ENCODE results near the gene GALNT11. TPM values are rescaled to one million over a fixed set of nuclear protein-coding genes. Genes with fewer than 3 reads are reported as not detected.

The GALNT11 gene
- total and polyA plus RNA-seq, 4 donors, result 12.0 to 21.8 (median 13.8) TPM

DNA sequence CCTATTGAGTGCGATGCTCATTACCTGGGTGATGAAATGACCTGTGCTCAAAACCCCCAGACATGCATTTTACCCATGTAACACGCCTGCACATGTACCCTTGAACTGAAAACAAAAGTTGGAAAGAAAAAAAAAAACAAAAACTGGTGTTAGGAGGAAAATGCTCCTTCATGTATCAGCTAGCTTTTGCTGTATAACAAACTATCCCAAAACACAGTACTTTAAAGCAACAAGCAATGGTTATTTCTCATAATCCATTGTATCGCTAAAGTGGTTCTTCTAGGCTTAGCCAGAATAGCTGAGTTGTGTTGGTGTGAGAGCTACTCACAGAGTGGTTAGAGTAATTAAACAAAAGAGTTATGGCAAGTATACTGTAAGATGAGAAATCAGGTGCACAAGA, 12.2 kb upstream of the GALNT11 start:
- no peak for DNase-seq (ENCODE audit: low spot score)
- Histone ChIP-seq H3K9me3 (ENCODE audit: control insufficient read depth in 4 of 4, low read length in 3 of 4) (no peaks in the 10 kb centered on the region), H3K27ac (ENCODE audit: low read depth in 1 of 2, low read length in 2 of 2) (no peak overlapping the region), H3K36me3 (ENCODE audit: control insufficient read depth in 4 of 4, insufficient read depth in 3 of 4, low read depth in 1 of 4, low read length in 3 of 4) (no peaks in the 10 kb centered on the region), H3K27me3 (ENCODE audit: control insufficient read depth in 4 of 4, insufficient read depth in 4 of 4, low read length in 3 of 4) (no peaks in the 10 kb centered on the region), H3K4me1 (ENCODE audit: control insufficient read depth in 4 of 4, insufficient read depth in 4 of 4, low read length in 3 of 4) (no peaks in the 10 kb centered on the region), H3K4me3 (ENCODE audit: low read depth in 1 of 3, low read length in 3 of 3) (no peak overlapping the region), H3K9ac (ENCODE audit: low read depth in 1 of 2, low read length in 2 of 2) (no peak overlapping the region)
- TF ChIP-seq NR2F2 (IDR thresholded peaks at IDR 0.05) (no peak), TAF1 (conservative IDR thresholded peaks at IDR 0.05) (no peak), ATF3 (IDR thresholded peaks at IDR 0.05) (no peak), ZBTB33 (IDR thresholded peaks at IDR 0.05) (no peak), RXRA (IDR thresholded peaks at IDR 0.05) (no peak)
- 98% methylated on average over 3 of the region's 3 CpGs for WGBS

GRCh38 chr7:152013974-152014373, 11.5 kb upstream of the GALNT11 start:
- no peak for DNase-seq (ENCODE audit: low spot score)
- H3K27ac ChIP-seq (ENCODE audit: low read depth in 1 of 2, low read length in 2 of 2), result no peak overlapping the region
- no peaks in the 10 kb centered on the region for H3K27me3 ChIP-seq (ENCODE audit: control insufficient read depth in 4 of 4, insufficient read depth in 4 of 4, low read length in 3 of 4)
- no peak overlapping the region for H3K4me3 ChIP-seq (ENCODE audit: low read depth in 1 of 3, low read length in 3 of 3)
- H3K4me1 ChIP-seq (ENCODE audit: control insufficient read depth in 4 of 4, insufficient read depth in 4 of 4, low read length in 3 of 4), result no peaks in the 10 kb centered on the region
- H3K9me3 ChIP-seq (ENCODE audit: control insufficient read depth in 4 of 4, low read length in 3 of 4), result no peaks in the 10 kb centered on the region
- no peak overlapping the region for H3K9ac ChIP-seq (ENCODE audit: low read depth in 1 of 2, low read length in 2 of 2)
- TF ChIP-seq TAF1 (conservative IDR thresholded peaks at IDR 0.05) (no peak), HNF4A (conservative IDR thresholded peaks at IDR 0.05) (peak in 1 of 2 donors; percentile 48)
- 96% methylated on average over 4 of the region's 4 CpGs for WGBS
- H3K36me3 ChIP-seq (ENCODE audit: control insufficient read depth in 4 of 4, insufficient read depth in 3 of 4, low read depth in 1 of 4, low read length in 3 of 4), result no peaks in the 10 kb centered on the region

DNA sequence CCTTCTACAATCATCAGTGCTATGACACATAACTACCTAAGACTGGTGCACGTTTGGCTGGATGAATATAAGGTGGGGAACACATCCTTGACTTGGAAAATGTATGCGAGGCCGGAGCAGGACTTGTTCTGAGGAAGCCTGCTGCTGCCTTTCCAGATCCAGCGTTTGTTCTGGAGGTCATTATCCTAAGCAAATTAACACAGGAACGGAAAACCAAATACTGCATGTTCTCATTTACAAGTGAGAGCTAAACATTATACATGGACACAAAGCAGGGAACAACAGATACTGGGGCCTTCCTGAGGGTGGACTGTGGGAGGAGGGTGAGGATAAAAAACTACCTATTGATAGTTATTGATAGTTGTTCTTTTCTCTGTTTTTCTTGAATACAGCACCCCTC, 10.8 kb upstream of the GALNT11 start:
- H3K27ac ChIP-seq (ENCODE audit: low read depth in 1 of 2, low read length in 2 of 2), result no peak overlapping the region
- no peak for DNase-seq (ENCODE audit: low spot score)

More for the DNA sequence above, 10.8 kb upstream of the GALNT11 start:
- no peaks in the 10 kb centered on the region for H3K27me3 ChIP-seq (ENCODE audit: control insufficient read depth in 4 of 4, insufficient read depth in 4 of 4, low read length in 3 of 4)
- no peak overlapping the region for H3K4me3 ChIP-seq (ENCODE audit: low read depth in 1 of 3, low read length in 3 of 3)
- no peaks in the 10 kb centered on the region for H3K36me3 ChIP-seq (ENCODE audit: control insufficient read depth in 4 of 4, insufficient read depth in 3 of 4, low read depth in 1 of 4, low read length in 3 of 4)
- TF ChIP-seq JUND (IDR thresholded peaks at IDR 0.05) (no peak), HNF4A (conservative IDR thresholded peaks at IDR 0.05) (no peak), NR2F2 (IDR thresholded peaks at IDR 0.05) (no peak), GABPA (IDR thresholded peaks at IDR 0.05 in 1 of 2, conservative IDR thresholded peaks at IDR 0.05 in 1 of 2) (no peak), FOXA1 (IDR thresholded peaks at IDR 0.05) (no peak), REST (IDR thresholded peaks at IDR 0.05) (no peak), RXRA (IDR thresholded peaks at IDR 0.05) (peak; percentile 29 to 56), SP1 (IDR thresholded peaks at IDR 0.05) (peak; percentile 45), ATF3 (IDR thresholded peaks at IDR 0.05) (no peak), EGR1 (IDR thresholded peaks at IDR 0.05; ENCODE audit: low read depth in 2 of 2) (no peak), MAX (IDR thresholded peaks at IDR 0.05) (no peak), YY1 (IDR thresholded peaks at IDR 0.05) (no peak), RAD21 (IDR thresholded peaks at IDR 0.05) (peak in 1 of 2 donors; percentile 21), TAF1 (conservative IDR thresholded peaks at IDR 0.05) (no peak)
- TF ChIP-seq, protein P1, sequence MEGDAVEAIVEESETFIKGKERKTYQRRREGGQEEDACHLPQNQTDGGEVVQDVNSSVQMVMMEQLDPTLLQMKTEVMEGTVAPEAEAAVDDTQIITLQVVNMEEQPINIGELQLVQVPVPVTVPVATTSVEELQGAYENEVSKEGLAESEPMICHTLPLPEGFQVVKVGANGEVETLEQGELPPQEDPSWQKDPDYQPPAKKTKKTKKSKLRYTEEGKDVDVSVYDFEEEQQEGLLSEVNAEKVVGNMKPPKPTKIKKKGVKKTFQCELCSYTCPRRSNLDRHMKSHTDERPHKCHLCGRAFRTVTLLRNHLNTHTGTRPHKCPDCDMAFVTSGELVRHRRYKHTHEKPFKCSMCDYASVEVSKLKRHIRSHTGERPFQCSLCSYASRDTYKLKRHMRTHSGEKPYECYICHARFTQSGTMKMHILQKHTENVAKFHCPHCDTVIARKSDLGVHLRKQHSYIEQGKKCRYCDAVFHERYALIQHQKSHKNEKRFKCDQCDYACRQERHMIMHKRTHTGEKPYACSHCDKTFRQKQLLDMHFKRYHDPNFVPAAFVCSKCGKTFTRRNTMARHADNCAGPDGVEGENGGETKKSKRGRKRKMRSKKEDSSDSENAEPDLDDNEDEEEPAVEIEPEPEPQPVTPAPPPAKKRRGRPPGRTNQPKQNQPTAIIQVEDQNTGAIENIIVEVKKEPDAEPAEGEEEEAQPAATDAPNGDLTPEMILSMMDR (IDR thresholded peaks at IDR 0.05; ENCODE audit: low read depth, low read length, missing input control), result no peak
- H3K9ac ChIP-seq (ENCODE audit: low read depth in 1 of 2, low read length in 2 of 2), result no peak overlapping the region
- 45% methylated on average over 5 of the region's 5 CpGs for WGBS
- H3K4me1 ChIP-seq (ENCODE audit: control insufficient read depth in 4 of 4, insufficient read depth in 4 of 4, low read length in 3 of 4), result no peaks in the 10 kb centered on the region
- H3K9me3 ChIP-seq (ENCODE audit: control insufficient read depth in 4 of 4, low read length in 3 of 4), result no peaks in the 10 kb centered on the region
